ENCODE results near the gene FAM221B. TPM values are rescaled to one million over a fixed set of nuclear protein-coding genes. Genes with fewer than 3 reads are reported as not detected.

Gene FAM221B
- total RNA-seq, 1 donor from 2014 or later = not detected

GRCh38 chr9:35834260-35835215 lies 6.0 kb upstream of the FAM221B start:
- no peak for DNase-seq (ENCODE audit: low read depth)
- no peak overlapping the region for H3K4me3 ChIP-seq (ENCODE audit: low read depth, low read length)
- no peak for TF ChIP-seq CTCF (conservative IDR thresholded peaks at IDR 0.05; ENCODE audit: low read depth, low read length)

GRCh38 chr9:35832814-35833213 lies 4.3 kb upstream of the FAM221B start:
- no peak overlapping the region for H3K4me3 ChIP-seq (ENCODE audit: low read depth, low read length)
- no peak for TF ChIP-seq CTCF (conservative IDR thresholded peaks at IDR 0.05; ENCODE audit: low read depth, low read length)
- no peak for DNase-seq (ENCODE audit: low read depth)

GRCh38 chr9:35831040-35831439 lies 2.5 kb upstream of the FAM221B start:
- DNase-seq (ENCODE audit: low read depth) = no peak
- TF ChIP-seq CTCF (conservative IDR thresholded peaks at IDR 0.05; ENCODE audit: low read depth, low read length) = no peak
- H3K4me3 ChIP-seq (ENCODE audit: low read depth, low read length) = no peak overlapping the region

GRCh38 chr9:35829764-35830096 lies 1.2 kb upstream of the FAM221B start:
- DNase-seq (ENCODE audit: low read depth) = no peak
- no peak for TF ChIP-seq CTCF (conservative IDR thresholded peaks at IDR 0.05; ENCODE audit: low read depth, low read length)
- peak overlapping the region; percentile 96 for H3K4me3 ChIP-seq (ENCODE audit: low read depth, low read length)

GRCh38 chr9:35829084-35829763 lies 692 bp upstream of the FAM221B start, which contains the start of gene TMEM8B:
Gene TMEM8B, plus strand, starts transcription at chr9:35829228. Its CDS starts 220 bp downstream, at chr9:35829448.
- H3K4me3 ChIP-seq (ENCODE audit: low read depth, low read length) = peak within 1 kb of the TSS; percentile 96
- DNase-seq (ENCODE audit: low read depth) = no peak
- TF ChIP-seq CTCF (conservative IDR thresholded peaks at IDR 0.05; ENCODE audit: low read depth, low read length) = no peak

- no peak for TF ChIP-seq CTCF (conservative IDR thresholded peaks at IDR 0.05; ENCODE audit: low read depth, low read length)
- DNase-seq (ENCODE audit: low read depth) = no peak
These were observed 1.0 kb downstream of the FAM221B start for GRCh38 chr9:35827486-35827885.

More at GRCh38 chr9:35827486-35827885, 1.0 kb downstream of the FAM221B start:
- H3K4me3 ChIP-seq (ENCODE audit: low read depth, low read length) = no peak overlapping the region
